Measurements from ENCODE around the gene ERICH4. TPM values are rescaled to one million over a fixed set of nuclear protein-coding genes. Genes with fewer than 3 reads are reported as not detected.
"Not testable (repeated sequence)": the region's sequence is repeated elsewhere in the genome, so short reads cannot be mapped to it uniquely, and the experiment has no call there.

Gene ERICH4
- total RNA-seq, 1 donor from 2014 or later, result not detected

- no peaks in the 10 kb centered on the region for H3K9me3 ChIP-seq
- H3K27ac ChIP-seq, result no peak overlapping the region
- DNase-seq, result no peak
- ATAC-seq, result no peak
- H3K27me3 ChIP-seq, result no peaks in the 10 kb centered on the region
- intact Hi-C loops (cut with DNase I), result no loop called here
- peaks cover 20% of the 10 kb centered on the region for H3K4me1 ChIP-seq
- H3K4me3 ChIP-seq, result no peak overlapping the region
- TF ChIP-seq CTCF (IDR thresholded peaks at IDR 0.05), result no peak
- H3K36me3 ChIP-seq, result no peaks in the 10 kb centered on the region
Measured at GRCh38 chr19:41457241-41457640, 14.3 kb downstream of the ERICH4 start.

GRCh38 chr19:41462497-41462896 is 19.5 kb downstream of the ERICH4 start:
- DNase-seq (no peak), ATAC-seq (no peak)
- intact Hi-C loops (cut with DNase I), result no loop called here
- Histone ChIP-seq H3K4me3 (no peak overlapping the region), H3K9me3 (no peaks in the 10 kb centered on the region), H3K27me3 (no peaks in the 10 kb centered on the region), H3K4me1 (peaks cover 10% of the 10 kb centered on the region), H3K36me3 (no peaks in the 10 kb centered on the region), H3K27ac (no peak overlapping the region)
- no peak for TF ChIP-seq CTCF (IDR thresholded peaks at IDR 0.05)

- DNase-seq; intact Hi-C loops (cut with DNase I); H3K36me3 ChIP-seq; H3K27ac ChIP-seq; H3K27me3 ChIP-seq; H3K9me3 ChIP-seq; H3K4me3 ChIP-seq: not testable (repeated sequence)
- ATAC-seq, result peak; percentile 15
- peaks cover 10% of the 10 kb centered on the region for H3K4me1 ChIP-seq
Measured at GRCh38 chr19:41463257-41464256, 20.6 kb downstream of the ERICH4 start.

- peaks cover 19% of the 10 kb centered on the region for H3K27me3 ChIP-seq
- intact Hi-C loops (cut with DNase I), result no loop called here
- ATAC-seq, result no peak
Measured at GRCh38 chr19:41476583-41476982, 33.6 kb downstream of the ERICH4 start.

GRCh38 chr19:41478171-41478570 is 35.2 kb downstream of the ERICH4 start:
- TF ChIP-seq CTCF (IDR thresholded peaks at IDR 0.05), result no peak
- Histone ChIP-seq H3K27ac (no peak overlapping the region), H3K27me3 (peaks cover 15% of the 10 kb centered on the region), H3K9me3 (no peaks in the 10 kb centered on the region), H3K4me3 (peak overlapping the region; percentile 32), H3K36me3 (no peaks in the 10 kb centered on the region), H3K4me1 (peaks cover 9% of the 10 kb centered on the region)
- no peak for ATAC-seq
- DNase-seq, result no peak
- intact Hi-C loops (cut with DNase I), result no loop called here

More at GRCh38 chr19:41476583-41476982, 33.6 kb downstream of the ERICH4 start:
- Histone ChIP-seq H3K4me1 (peaks cover 9% of the 10 kb centered on the region), H3K36me3 (no peaks in the 10 kb centered on the region), H3K9me3 (no peaks in the 10 kb centered on the region), H3K27ac (no peak overlapping the region), H3K4me3 (no peak overlapping the region)
- no peak for TF ChIP-seq CTCF (IDR thresholded peaks at IDR 0.05)
- DNase-seq, result no peak
